Panc1 (cell line): ENCODE results near the gene PHF21A.

Experiments used
- CTCF ChIP-seq: fragments of 450-650 bp; IDR thresholded peaks from 2 replicates; pipeline ENCODE4 v1.5.1; 2017; ENCODE audit warnings: mild to moderate bottlenecking
- POLR2AphosphoS5 ChIP-seq: IDR thresholded peaks from 2 replicates; pipeline ENCODE4 v1.6.1; 2012; ENCODE audit warnings: mild to moderate bottlenecking, low read depth, low read length, moderate library complexity
- REST ChIP-seq, 2 experiments: IDR thresholded peaks; 2 replicates each; pipeline ENCODE4 v1.6.1; 2011 to 2012; ENCODE audit warnings: low read depth in 2 of 2, control low read depth in 1 of 2, low read length in 1 of 2, mild to moderate bottlenecking in 1 of 2, moderate library complexity in 1 of 2; ENCODE audit not compliant: insufficient read depth in 1 of 2
- SIN3A ChIP-seq: IDR thresholded peaks from 2 replicates; pipeline ENCODE4 v1.6.1; 2012; ENCODE audit warnings: low read depth, mild to moderate bottlenecking, low read length, moderate library complexity, borderline replicate concordance; ENCODE audit not compliant: insufficient read depth

GRCh38 chr11:45935349-45936064 lies 185.7 kb downstream of the PHF21A start:
- TF ChIP-seq CTCF: no peak
- TF ChIP-seq POLR2AphosphoS5: no peak
- TF ChIP-seq REST (IDR thresholded peaks at IDR 0.05; ENCODE audit: insufficient read depth in 1 of 2, low read depth in 2 of 2, low read length in 1 of 2): no peak
- no peak for TF ChIP-seq SIN3A
